Ishikawa (cell line): ENCODE measurements around the gene SSR4.

Source experiments
- CEBPB ChIP-seq: IDR thresholded peaks from 2 replicates; pipeline ENCODE4 v1.6.1; 2012
- EP300 ChIP-seq: IDR thresholded peaks from 2 replicates; pipeline ENCODE4 v1.6.1; 2012; ENCODE audit warnings: borderline replicate concordance
- MAX ChIP-seq: IDR thresholded peaks from 2 replicates; pipeline ENCODE4 v1.6.1; 2012
- NFIC ChIP-seq: IDR thresholded peaks from 2 replicates; pipeline ENCODE4 v1.6.1; 2012
- RAD21 ChIP-seq: IDR thresholded peaks from 2 replicates; pipeline ENCODE4 v1.6.1; 2012; ENCODE audit warnings: low read depth
- USF1 ChIP-seq: IDR thresholded peaks from 2 replicates; pipeline ENCODE4 v1.6.1; 2012

GRCh38 chrX:153821066-153821465 is 26.6 kb downstream of the SSR4 start:
- no peak for TF ChIP-seq MAX
- TF ChIP-seq USF1, result no peak
- TF ChIP-seq EP300, result no peak
- no peak for TF ChIP-seq NFIC
- no peak for TF ChIP-seq CEBPB
- TF ChIP-seq RAD21, result no peak
